Activated CD8-positive, alpha-beta memory T cell treated with anti-CD3 and anti-CD28 coated beads for 24 hours (primary cell): Measurements from ENCODE around the gene TMEM79.

Experiments used
- DNase-seq: peaks from one replicate; pipeline ENCODE4 v3.0.0-alpha.2; 2020

The TMEM79 gene

GRCh38 chr1:156266051-156266450, 18.1 kb upstream of the TMEM79 start:
- no peak for DNase-seq

DNA sequence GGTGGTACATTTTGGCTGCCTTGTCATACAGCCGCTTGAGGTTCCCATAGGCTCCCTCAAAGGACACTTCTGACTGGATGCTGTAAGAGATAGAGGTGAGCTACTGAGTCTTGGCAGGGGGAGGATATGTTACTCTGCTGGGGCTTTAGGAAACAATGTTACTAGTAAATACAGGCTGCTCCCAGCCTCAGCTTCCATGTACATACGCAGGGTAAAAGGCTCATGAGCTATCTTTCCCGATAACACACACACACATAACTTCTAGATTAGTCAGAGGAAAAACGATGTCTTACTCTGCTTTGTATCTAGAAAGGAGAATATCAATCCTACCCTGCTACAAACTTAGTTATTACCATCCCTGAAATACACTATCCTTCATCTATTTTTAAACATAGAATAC, 15.8 kb upstream of the TMEM79 start:
- DNase-seq, result no peak

DNA sequence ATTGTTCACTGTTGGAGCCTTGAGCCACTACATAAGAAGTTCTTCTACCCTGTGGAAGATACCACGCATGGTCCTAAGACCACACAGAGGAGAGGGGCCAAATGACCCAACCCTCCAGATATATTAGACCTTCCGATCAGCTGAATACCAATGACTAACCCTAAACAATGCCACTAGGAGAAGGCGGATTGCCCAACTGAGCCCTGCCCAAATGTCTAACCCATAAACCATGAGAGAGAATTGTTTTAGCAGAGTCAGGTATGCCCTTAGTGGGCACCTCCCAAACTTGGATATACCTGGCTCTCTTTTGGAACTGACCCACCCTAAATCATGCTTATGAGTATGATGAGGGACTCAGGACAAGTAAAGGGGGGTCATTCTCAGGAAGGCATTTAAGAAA, 13.8 kb upstream of the TMEM79 start:
- no peak for DNase-seq

GRCh38 chr1:156276532-156276931, 7.6 kb upstream of the TMEM79 start:
- DNase-seq, result no peak

- DNase-seq, result no peak
Observed at GRCh38 chr1:156276966-156277381, 7.2 kb upstream of the TMEM79 start.

DNA sequence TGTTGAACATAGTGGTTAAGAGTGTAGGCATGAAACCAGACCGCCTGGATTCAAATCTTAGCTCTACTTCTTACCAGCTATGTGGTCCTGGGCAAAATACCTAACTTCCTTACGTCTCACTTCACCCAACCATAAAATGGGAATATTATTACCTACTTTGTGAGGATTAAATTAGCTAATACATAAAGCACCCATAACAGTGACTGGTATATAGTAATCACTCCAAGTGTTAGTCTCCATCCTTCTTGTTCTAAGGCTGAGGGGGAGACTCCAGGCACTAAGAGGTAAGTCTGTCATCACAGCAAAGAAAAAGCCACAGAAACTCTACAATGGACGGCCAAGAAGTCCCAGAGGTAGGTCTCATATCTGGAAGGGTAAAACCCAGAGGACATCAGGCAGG, 4.3 kb upstream of the TMEM79 start:
- no peak for DNase-seq

GRCh38 chr1:156281281-156281680, 2.8 kb upstream of the TMEM79 start:
- peak; percentile 76 for DNase-seq

- DNase-seq, result no peak
Observed at GRCh38 chr1:156281693-156282478, 2.2 kb upstream of the TMEM79 start.

GRCh38 chr1:156282479-156283222, 1.5 kb upstream of the TMEM79 start, which contains the start of gene SMG5:
Gene SMG5 (minus strand): TSS chr1:156282825. CDS start chr1:156282680, 145 bp downstream.
- DNase-seq, result peak; percentile 96

GRCh38 chr1:156283521-156283920, 604 bp upstream of the TMEM79 start:
- no peak for DNase-seq

- DNase-seq, result no peak
Observed at GRCh38 chr1:156284757-156285156, 632 bp downstream of the TMEM79 start.

DNA sequence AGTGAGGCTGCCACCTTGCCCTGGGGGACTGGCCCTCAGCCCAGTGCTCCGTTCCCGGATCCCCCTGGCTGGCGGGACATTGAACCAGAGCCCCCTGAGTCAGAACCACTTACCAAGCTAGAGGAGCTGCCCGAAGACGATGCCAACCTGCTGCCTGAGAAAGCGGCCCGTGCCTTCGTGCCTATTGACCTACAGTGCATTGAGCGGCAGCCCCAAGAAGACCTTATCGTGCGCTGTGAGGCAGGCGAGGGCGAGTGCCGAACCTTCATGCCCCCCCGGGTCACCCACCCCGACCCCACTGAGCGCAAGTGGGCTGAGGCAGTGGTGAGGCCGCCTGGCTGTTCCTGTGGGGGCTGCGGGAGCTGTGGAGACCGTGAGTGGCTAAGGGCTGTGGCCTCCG, 1.3 kb downstream of the TMEM79 start:
- no peak for DNase-seq

DNA sequence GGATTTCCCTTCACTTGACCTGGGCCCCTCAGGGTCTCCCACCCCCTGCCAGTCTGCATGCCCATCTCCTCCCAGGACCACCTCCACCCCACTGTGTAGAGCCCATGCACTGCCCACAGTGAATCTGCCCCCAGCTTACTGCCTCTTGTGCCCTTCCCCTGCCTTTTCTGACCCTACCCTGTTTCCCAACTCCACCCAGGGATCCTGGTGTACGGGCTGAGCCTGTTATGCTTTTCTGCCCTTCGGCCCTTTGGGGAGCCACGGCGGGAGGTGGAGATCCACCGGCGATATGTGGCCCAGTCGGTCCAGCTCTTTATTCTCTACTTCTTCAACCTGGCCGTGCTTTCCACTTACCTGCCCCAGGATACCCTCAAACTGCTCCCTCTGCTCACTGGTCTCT, 1.9 kb downstream of the TMEM79 start:
- no peak for DNase-seq

DNA sequence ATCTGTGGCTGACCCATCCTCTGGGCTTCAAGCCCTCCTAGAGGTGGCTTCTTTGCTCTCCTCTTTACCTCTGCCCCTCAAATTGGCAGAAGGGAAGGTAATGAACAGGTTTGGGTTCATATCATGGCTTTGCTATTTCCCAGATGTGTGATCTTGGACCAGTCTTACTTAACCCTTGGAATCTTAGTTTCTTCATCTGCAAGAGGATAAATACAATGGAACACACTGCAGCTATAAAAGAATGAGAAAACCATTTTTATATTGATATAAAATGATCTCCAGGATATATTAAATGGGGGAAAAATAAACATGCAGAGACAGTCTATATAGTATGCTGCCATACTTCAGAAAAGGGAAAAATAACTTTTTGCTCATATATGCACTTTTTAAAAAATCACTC, 5.7 kb downstream of the TMEM79 start:
- no peak for DNase-seq

GRCh38 chr1:156291226-156292061, 7.3 kb downstream of the TMEM79 start:
- no peak for DNase-seq

DNA sequence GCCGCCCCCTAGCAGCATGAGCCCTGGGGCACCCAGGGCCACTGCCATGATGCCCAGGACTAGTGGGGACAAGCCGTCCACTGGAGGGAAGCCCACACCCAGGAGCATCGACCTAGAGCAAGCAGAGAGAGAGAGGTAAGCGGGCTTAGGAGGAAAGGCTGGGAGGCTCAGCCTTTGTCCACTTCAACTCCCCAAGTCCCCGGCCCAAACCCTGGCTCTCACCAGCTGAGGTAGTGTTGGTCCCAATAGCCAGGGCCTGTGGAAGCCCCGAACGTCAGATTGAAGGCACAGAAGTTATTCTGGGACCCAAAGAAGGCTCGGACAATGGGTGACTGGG, 8.9 kb downstream of the TMEM79 start:
- DNase-seq, result no peak

DNA sequence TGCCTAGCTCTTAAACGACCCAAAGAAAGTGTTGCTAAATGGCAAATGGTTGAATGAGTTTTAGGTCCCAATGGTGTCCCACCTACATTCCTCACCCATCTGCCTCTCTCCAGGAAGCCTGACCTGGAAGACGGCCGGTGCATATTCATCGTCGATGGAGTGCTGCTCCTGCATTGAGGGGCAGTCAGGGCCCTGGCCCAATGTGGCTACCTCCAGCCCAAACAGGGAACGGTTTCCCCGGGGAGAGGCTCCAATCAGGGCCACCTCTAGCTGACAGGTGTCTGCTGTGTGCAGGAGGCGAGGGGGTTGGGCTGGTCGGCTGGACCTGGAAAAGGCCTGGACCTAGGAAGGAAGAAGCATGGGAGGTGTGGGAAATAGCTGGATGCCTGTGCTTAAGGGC, 9.8 kb downstream of the TMEM79 start:
- no peak for DNase-seq

GRCh38 chr1:156295391-156295947, 11.3 kb downstream of the TMEM79 start, which contains the start of gene GLMP:
Gene GLMP (minus strand): TSS chr1:156295679. CDS start chr1:156295645, 34 bp downstream.
- DNase-seq, result peak; percentile 73

DNA sequence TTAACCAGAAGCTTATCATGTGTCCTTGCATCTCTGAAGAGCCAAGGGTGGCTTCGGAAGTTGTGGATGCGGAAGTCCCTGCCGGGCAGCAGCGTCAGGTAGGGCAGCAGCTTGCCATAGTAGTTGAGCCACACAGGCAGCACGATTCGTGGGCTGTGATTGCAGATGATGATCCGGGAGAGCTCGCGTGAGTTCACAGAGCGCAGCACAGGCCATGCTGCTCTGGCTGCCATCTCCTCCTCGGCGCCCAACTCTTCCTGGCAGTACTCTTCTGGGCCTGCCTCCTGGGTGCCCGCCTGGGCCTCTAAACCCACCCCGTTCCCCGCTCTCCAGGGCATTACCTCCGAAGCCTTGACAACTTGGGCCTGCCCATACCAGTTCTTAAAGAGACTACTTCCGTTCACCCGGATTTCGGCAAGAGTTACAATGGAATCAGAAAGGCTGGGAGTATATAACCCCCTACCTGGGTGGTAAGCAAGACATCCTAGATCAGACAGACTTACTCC, 14.8 kb downstream of the TMEM79 start, which contains the start of gene VHLL:
Gene VHLL, minus strand, starts transcription at position 456 of the 506 bp plus-strand sequence. Its CDS starts 118 bp downstream, at position 338.
- DNase-seq, result no peak

DNA sequence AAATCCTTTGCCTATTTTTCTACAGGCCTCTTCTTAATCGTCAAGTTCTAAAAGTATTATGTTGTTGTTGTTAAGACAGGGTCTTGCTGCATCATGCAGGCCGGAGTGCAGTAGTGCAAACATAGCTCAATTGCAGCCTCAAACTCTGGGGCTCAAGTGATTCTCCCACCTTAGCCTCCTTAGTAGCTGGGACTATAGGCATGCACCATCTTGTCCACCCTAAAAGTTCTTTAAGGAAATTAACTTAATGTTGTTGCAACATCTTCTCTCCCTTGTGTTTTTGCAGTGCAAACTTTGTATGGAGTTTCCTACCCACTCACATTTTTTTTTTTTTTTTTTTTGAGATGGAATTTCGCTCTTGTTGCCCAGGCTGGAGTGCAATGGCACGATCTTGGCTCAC, 19.1 kb downstream of the TMEM79 start:
- no peak for DNase-seq

DNA sequence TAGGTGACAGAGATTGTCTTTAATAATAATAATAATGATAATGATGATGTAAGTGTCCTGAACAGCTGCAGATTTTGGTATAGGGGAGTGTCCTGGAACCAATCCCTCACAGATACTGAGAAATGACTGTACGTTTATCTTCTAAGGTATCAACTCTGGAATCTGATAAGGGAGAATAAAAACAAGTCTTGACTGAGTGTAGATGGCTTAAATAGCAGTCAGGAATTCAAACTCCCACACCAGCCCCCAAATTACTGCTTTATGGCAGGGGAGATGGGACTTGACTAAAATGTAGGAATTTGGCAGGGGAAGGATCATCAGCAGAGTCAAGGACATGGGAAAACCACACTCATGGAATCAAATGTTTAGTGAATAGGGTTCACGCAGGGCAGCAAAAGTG, 21.1 kb downstream of the TMEM79 start:
- DNase-seq, result no peak

DNA sequence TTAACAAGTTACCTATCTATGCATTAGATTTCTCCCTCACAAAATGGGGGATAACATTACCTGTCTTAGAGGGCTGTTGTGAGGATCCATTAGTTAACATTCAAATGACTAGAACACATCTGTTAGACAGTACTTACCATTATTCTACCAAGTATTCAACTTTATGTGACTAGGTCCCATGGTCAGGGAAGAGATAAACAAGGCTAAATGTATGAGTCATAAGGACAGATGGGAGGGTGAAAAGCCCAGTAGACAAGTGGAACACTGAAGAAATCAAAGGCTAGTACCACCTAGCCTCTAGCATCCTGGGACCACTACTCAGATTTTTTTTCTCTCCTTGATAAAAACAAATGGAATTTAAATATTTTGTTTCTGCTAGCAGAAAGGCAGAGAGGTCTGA, 24.0 kb downstream of the TMEM79 start:
- no peak for DNase-seq

DNA sequence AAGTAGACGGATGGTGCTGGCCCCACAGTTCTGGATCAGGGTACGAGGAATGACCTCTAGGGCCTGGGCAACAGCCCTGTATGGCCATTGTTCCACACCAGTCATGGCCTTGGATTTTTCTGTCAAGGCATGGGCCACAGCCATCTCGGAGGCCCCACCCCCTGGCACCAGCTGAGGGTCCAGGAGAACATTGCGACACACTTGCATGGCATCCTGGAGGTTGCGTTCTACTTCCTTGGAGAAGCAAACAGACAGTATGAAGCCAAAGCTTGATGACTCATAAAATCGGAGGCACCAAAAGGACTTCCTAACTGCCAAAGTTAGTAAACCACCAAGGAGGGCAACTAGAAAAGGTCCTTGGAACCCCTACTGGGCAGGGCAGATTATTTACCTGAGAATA, 26.8 kb downstream of the TMEM79 start:
- DNase-seq, result no peak
